HG02588 (cell line): ENCODE data around the gene DPP7.
"Not testable (repeated sequence)": the region's sequence is repeated elsewhere in the genome, so short reads cannot be mapped to it uniquely, and the experiment has no call there.

Experiments used
- ATAC-seq: cut with Tn5 transposase; IDR thresholded peaks from one replicate; pipeline ENCODE4 v1.9.1; 2021; ENCODE audit warnings: mild to moderate bottlenecking, moderate library complexity; ENCODE audit not compliant: unreplicated experiment

The DPP7 gene

GRCh38 chr9:137075275-137075775, 39.2 kb downstream of the DPP7 start:
- no peak for ATAC-seq

- no peak for ATAC-seq
Measured at GRCh38 chr9:137074657-137075274, 39.8 kb downstream of the DPP7 start.

GRCh38 chr9:137073992-137074399, 40.5 kb downstream of the DPP7 start:
- ATAC-seq = no peak

- ATAC-seq = no peak
Measured at GRCh38 chr9:137071282-137071681, 43.3 kb downstream of the DPP7 start.

GRCh38 chr9:137070906-137071275, 43.6 kb downstream of the DPP7 start:
- ATAC-seq = no peak

GRCh38 chr9:137070201-137070905, 44.2 kb downstream of the DPP7 start, which contains the start of gene SAPCD2:
TSS of gene SAPCD2 (minus strand) at chr9:137070557. CDS start at chr9:137070460, 97 bp downstream.
- peak; percentile 62 for ATAC-seq

GRCh38 chr9:137069508-137070091, 44.9 kb downstream of the DPP7 start:
- peak; percentile 21 for ATAC-seq

- ATAC-seq = no peak
Measured at GRCh38 chr9:137068539-137069507, 45.7 kb downstream of the DPP7 start.

- no peak for ATAC-seq
Measured at GRCh38 chr9:137067860-137068538, 46.5 kb downstream of the DPP7 start.

GRCh38 chr9:137066096-137066861, 48.3 kb downstream of the DPP7 start:
- ATAC-seq = no peak

- ATAC-seq = no peak
Measured at GRCh38 chr9:137065336-137065967, 49.1 kb downstream of the DPP7 start.

- ATAC-seq = no peak
Measured at GRCh38 chr9:137064880-137065164, 49.7 kb downstream of the DPP7 start.

GRCh38 chr9:137064027-137064879, 50.3 kb downstream of the DPP7 start:
- ATAC-seq = no peak

- ATAC-seq = no peak
Measured at GRCh38 chr9:137063311-137064026, 51.1 kb downstream of the DPP7 start.

- ATAC-seq = not testable (repeated sequence)
Measured at GRCh38 chr9:137062798-137063197, 51.7 kb downstream of the DPP7 start.

GRCh38 chr9:137062384-137062783, 52.1 kb downstream of the DPP7 start:
- ATAC-seq = no peak
